ENCODE measurements around the gene SETD7. TPM values are rescaled to one million over a fixed set of nuclear protein-coding genes. Genes with fewer than 3 reads are reported as not detected.

SETD7 gene
- total RNA-seq, 2 experiments from 2014 or later = 23.1 to 23.5 TPM

GRCh38 chr4:139540161-139540560 is 15.9 kb downstream of the SETD7 start:
- DNase-seq = no peak
- Histone ChIP-seq H3K27ac (ENCODE audit: low read depth in 1 of 2, low read length in 2 of 2) (no peak overlapping the region), H3K36me3 (ENCODE audit: insufficient read depth, low read length) (peaks cover 21% of the 10 kb centered on the region), H3K9me3 (ENCODE audit: control insufficient read depth in 1 of 2, insufficient read depth in 1 of 2, low read length in 2 of 2) (no peaks in the 10 kb centered on the region), H3K4me3 (ENCODE audit: low read length) (no peak overlapping the region), H3K27me3 (ENCODE audit: control insufficient read depth in 1 of 2, insufficient read depth in 2 of 2, low read length in 2 of 2) (no peaks in the 10 kb centered on the region), H3K4me1 (ENCODE audit: insufficient read depth, low read length) (no peaks in the 10 kb centered on the region)
- ChIA-PET POLR2A (interaction anchor here (0.7 kb wide), 1 partner anchor 14 kb away, joined by 3 read pairs; no protein-coding TSS in a partner anchor), CTCF (no interaction called here)
- no peak overlapping the region for H3K27ac Mint-ChIP-seq
- H3K4me1 Mint-ChIP-seq (ENCODE audit: low read depth) = no peaks in the 10 kb centered on the region
- ATAC-seq (ENCODE audit: poor library complexity) = no peak
- intact Hi-C loops (cut with DNase I, micrococcal nuclease) = no loop called here
- H3K4me3 Mint-ChIP-seq = no peak overlapping the region
- H3K9me3 Mint-ChIP-seq = no peaks in the 10 kb centered on the region
- no peaks in the 10 kb centered on the region for H3K27me3 Mint-ChIP-seq
- TF ChIP-seq, protein P1, sequence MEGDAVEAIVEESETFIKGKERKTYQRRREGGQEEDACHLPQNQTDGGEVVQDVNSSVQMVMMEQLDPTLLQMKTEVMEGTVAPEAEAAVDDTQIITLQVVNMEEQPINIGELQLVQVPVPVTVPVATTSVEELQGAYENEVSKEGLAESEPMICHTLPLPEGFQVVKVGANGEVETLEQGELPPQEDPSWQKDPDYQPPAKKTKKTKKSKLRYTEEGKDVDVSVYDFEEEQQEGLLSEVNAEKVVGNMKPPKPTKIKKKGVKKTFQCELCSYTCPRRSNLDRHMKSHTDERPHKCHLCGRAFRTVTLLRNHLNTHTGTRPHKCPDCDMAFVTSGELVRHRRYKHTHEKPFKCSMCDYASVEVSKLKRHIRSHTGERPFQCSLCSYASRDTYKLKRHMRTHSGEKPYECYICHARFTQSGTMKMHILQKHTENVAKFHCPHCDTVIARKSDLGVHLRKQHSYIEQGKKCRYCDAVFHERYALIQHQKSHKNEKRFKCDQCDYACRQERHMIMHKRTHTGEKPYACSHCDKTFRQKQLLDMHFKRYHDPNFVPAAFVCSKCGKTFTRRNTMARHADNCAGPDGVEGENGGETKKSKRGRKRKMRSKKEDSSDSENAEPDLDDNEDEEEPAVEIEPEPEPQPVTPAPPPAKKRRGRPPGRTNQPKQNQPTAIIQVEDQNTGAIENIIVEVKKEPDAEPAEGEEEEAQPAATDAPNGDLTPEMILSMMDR (IDR thresholded peaks at IDR 0.05) = no peak
- H3K36me3 Mint-ChIP-seq (ENCODE audit: low read depth) = peaks cover 16% of the 10 kb centered on the region

GRCh38 chr4:139537292-139537691 is 18.7 kb downstream of the SETD7 start:
- no peaks in the 10 kb centered on the region for H3K9me3 ChIP-seq (ENCODE audit: control insufficient read depth in 1 of 2, insufficient read depth in 1 of 2, low read length in 2 of 2)
- intact Hi-C loops (cut with DNase I, micrococcal nuclease) = loop anchor here in 1 of 2 experiments (10.0 kb wide), 2 partner anchors 312 to 442 kb away; no protein-coding TSS in a partner anchor
- no peaks in the 10 kb centered on the region for H3K4me1 Mint-ChIP-seq (ENCODE audit: low read depth)

GRCh38 chr4:139535871-139536234 is 20.2 kb downstream of the SETD7 start:
- Mint-ChIP-seq H3K27ac (no peak overlapping the region), H3K4me1 (ENCODE audit: low read depth) (peaks cover 2% of the 10 kb centered on the region), H3K9me3 (no peaks in the 10 kb centered on the region), H3K4me3 (no peak overlapping the region), H3K36me3 (ENCODE audit: low read depth) (peaks cover 4% of the 10 kb centered on the region), H3K27me3 (no peaks in the 10 kb centered on the region)
- ChIA-PET CTCF (no interaction called here), POLR2A (no interaction called here)
- TF ChIP-seq, protein P1 (IDR thresholded peaks at IDR 0.05) = no peak
- H3K36me3 ChIP-seq (ENCODE audit: insufficient read depth, low read length) = peaks cover 13% of the 10 kb centered on the region
- DNase-seq (no peak), ATAC-seq (ENCODE audit: poor library complexity) (no peak)
- H3K4me1 ChIP-seq (ENCODE audit: insufficient read depth, low read length) = no peaks in the 10 kb centered on the region
- no peaks in the 10 kb centered on the region for H3K27me3 ChIP-seq (ENCODE audit: control insufficient read depth in 1 of 2, insufficient read depth in 2 of 2, low read length in 2 of 2)
- H3K27ac ChIP-seq (ENCODE audit: low read depth in 1 of 2, low read length in 2 of 2) = no peak overlapping the region
- intact Hi-C loops (cut with DNase I, micrococcal nuclease) = loop anchor here in 1 of 2 experiments (10.0 kb wide), 2 partner anchors 311 to 441 kb away; no protein-coding TSS in a partner anchor
- no peak overlapping the region for H3K4me3 ChIP-seq (ENCODE audit: low read length)
- no peaks in the 10 kb centered on the region for H3K9me3 ChIP-seq (ENCODE audit: control insufficient read depth in 1 of 2, insufficient read depth in 1 of 2, low read length in 2 of 2)

More at GRCh38 chr4:139537292-139537691, 18.7 kb downstream of the SETD7 start:
- TF ChIP-seq, protein P1 (IDR thresholded peaks at IDR 0.05) = no peak
- H3K4me3 ChIP-seq (ENCODE audit: low read length) = no peak overlapping the region
- ATAC-seq (ENCODE audit: poor library complexity) (no peak), DNase-seq (no peak)
- H3K36me3 ChIP-seq (ENCODE audit: insufficient read depth, low read length) = peaks cover 24% of the 10 kb centered on the region
- Mint-ChIP-seq H3K36me3 (ENCODE audit: low read depth) (peaks cover 16% of the 10 kb centered on the region), H3K4me3 (no peak overlapping the region), H3K27me3 (no peaks in the 10 kb centered on the region), H3K27ac (no peak overlapping the region), H3K9me3 (no peaks in the 10 kb centered on the region)
- CTCF ChIA-PET = no interaction called here
- H3K4me1 ChIP-seq (ENCODE audit: insufficient read depth, low read length) = no peaks in the 10 kb centered on the region
- no peaks in the 10 kb centered on the region for H3K27me3 ChIP-seq (ENCODE audit: control insufficient read depth in 1 of 2, insufficient read depth in 2 of 2, low read length in 2 of 2)
- POLR2A ChIA-PET = no interaction called here
- no peak overlapping the region for H3K27ac ChIP-seq (ENCODE audit: low read depth in 1 of 2, low read length in 2 of 2)

Measured in CD4-positive, alpha-beta T cell (primary cell).